KG1 (cell line): ENCODE data around the gene MAGT1.
"Not testable (repeated sequence)": the region's sequence is repeated elsewhere in the genome, so short reads cannot be mapped to it uniquely, and the experiment has no call there.

Source experiments
- DNase-seq: peaks from one replicate; lab custom pipeline; 2025; lab: John Stamatoyannopoulos, UW

The MAGT1 gene

DNA sequence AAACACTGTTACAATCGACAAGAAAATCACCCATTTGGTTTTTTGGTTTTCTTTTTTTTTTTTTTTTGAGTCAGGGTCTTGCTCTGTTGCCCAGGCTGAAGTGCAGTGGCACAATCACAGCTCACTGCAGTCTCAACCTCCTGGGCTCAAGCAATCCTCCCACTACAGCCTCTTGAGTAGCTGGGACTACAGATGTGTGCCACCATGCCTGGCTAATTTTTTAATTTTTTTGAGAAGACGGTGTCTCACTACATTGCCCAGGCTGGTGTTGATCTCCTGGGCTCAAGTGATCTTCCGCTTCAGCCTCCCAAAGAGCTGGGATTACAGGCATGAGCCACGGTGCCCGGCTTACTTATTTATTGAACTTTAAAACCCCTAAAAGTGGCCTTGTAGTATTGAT, 63.7 kb downstream of the MAGT1 start:
- not testable (repeated sequence) for DNase-seq

DNA sequence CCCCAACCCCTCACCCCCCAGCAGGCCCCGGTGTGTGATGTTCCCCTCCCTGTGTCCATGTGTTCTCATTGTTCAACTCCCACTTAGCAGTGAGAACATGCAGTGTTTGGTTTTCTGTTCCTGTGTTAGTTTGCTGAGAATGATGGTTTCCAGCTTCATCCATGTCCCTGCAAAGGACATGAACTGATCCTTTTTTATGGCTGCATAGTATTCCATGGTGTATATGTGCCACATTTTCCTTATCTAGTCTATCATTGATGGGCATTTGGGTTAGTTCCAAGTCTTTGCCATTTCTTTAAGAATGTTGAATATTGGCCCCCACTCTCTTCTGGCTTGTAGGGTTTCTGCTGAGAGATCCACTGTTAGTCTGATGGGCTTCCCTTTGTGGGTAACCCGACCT, 73.2 kb downstream of the MAGT1 start:
- not testable (repeated sequence) for DNase-seq

DNA sequence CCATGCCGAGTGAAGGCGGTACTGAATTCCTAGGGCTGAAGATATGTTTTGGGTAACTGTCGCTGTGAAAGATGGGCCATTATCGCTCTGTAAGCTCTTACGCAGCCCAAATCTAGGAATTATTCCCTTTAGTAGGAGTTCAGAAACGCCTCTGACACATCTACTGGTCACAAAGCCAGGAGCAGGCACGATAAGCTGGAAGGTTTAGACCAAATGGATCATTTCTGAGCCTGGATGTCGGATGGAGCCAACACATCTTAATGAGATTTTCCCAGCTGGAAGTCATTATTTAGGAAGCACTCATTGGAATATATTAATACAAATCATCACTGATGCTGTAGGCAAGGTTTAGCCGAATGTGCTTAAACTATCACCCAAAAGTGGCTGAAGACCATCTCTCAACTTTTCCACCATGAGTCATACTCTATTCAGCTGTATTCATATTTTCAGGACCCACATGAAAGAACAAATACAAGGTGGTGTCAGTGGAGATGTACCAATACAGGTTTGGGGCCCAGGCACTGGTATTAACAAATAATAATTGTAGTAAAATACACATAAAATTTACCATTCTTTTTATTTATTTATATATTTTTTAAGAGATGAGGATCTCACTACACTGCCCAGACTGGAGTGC, 75.0 kb downstream of the MAGT1 start:
- DNase-seq: no peak

DNA sequence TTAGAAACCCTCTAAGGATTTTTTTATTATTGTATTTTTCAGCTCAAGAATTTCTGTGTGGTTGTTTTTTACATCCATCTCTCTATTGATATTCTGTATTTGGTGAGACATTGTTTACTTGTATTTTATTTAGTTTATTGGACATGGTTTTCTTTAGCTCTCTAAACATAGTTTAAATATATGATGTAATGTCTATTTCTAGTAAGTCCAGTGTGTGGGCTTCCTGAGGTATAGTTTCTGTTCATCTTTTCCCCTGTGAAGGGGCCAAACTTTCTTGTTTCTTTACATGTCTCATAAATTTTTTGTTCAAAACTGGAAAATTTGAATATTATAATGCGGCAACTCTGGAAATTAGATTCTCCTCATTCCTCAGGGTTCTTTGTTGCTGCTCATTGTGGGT, 81.0 kb downstream of the MAGT1 start:
- no peak for DNase-seq

DNA sequence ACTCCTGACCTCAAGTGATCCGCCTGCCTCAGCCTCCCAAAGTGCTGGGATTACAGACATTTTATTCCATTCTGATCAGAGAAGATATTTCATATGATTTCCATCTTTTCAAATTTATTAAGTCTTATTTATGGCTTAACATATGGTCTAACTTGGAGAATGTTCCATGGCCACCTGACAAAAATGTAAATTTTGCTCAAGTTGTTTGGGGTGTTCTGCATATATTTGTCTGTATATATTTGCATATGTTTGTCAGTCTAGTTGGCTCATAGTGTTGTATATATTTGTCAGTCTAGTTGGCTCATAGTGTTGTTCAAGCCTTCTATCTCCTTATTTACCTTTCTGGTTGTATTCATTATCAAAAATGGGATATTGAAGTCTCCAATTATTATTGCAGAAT, 93.0 kb downstream of the MAGT1 start:
- no peak for DNase-seq

DNA sequence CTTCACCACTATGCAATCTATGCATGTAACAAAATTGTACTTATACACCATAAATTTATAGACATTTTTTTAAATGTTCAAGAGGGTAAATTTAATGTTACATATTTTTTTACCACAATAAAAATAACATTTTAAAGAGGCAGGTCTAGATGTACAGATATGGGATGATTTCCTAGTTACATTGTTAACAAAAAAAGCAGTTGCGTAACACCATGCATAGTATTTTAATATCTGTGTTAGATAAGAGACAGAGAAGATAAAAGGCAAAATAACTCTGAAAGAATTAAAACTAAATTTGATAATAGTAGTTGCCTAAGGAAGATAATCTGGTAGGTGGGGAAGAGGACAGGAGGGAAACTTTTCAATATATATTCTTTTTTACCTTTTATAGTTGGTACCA, 100.1 kb downstream of the MAGT1 start:
- DNase-seq: no peak

DNA sequence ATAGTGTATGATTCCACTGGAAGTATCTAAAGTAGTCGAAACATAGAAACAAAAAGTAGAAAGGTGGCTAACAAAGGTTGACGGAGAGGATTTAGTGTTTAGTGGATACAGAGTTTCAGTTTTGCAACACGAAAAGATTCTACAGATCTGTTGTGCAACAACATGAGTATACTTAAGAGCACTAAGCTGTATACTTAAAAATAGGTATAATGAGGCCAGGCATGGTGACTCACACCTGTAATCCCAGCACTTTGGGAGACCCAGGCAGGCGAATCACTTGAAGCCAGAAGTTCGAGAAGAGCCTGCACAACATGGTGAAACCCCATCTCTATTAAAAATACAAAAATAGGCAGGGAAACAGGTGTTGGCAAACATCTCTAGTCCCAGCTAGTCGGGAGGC, 101.3 kb downstream of the MAGT1 start:
- DNase-seq: no peak

DNA sequence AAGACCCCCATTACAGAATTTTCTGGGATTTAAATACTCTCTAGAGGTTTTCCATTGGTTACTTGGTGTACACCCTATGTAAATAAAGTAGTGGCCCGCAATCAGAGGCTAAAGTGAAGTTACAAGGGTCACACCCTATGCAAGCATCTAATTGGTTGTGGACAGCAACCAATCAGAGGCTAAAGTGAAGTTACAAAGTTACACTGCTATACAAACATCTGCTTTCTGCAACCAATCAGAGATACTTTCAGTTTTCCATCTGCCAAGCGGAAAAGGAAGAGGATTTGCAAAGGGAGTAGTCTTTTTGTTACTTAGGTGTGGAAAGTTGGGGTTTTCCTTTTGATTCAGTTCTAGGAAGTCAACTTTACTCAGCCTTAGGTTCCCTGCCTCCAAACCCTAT, 107.2 kb downstream of the MAGT1 start:
- DNase-seq: peak; percentile 25

DNA sequence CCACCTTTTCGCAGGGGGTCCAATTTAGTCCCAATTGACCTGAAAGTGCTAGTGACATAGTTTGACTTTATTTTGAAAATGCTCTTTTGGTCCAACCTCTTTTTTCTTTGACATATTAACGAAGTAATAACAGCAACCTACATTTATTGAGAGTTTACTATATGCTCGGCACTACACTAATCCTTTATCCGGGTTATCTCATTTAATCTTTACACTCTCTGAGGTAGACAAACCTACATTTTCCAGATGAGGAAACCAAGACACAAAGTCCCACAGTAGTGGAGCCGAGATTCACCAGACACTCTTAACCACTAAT, 108.9 kb downstream of the MAGT1 start:
- DNase-seq: peak; percentile 16

DNA sequence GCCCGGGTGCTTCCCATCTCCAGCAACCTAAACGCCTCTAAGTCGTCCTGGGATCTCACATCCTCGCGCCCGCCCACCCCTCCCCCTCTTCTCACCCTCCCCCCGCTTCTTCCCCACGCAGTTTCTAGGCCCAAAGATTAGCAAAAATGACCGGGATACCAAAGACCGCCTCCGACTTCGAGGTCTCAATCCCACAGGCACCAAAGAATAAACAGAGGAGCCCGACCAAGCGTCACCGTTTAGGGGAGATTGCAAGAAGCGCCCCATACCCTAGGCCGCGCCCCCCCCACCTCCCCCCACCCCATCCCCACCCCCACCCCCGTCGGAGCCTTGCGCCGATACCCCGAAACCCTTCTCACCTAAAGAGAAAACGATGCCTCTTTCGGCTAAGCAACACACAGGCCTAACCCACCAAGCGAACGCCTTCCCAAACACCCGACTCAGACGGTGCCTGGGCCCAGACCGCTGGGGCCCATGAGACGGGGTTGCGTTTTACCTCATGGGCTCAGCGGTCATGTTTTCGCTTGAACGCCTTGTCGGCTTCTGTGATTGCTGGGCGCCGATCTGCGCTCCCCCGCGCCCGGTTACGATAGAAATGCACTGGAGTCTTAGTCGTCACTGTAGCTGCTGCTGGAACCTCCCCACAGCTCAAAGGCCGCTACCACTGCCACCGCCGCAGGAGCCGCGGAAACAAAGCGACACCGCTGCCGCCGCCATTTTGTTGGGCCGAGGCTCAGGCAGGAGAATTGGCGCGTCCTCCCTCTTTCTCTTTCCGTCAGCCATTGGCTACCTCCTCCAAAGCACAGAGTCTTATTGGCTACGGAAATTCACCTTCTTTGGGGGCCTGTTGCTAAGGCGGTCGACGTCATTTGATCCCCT, 109.5 kb downstream of the MAGT1 start, which contains the start of gene ATRX:
TSS of gene ATRX (minus strand) at position 731 of the 879 bp plus-strand sequence. CDS start at position 516, 215 bp downstream.
- peak; percentile 48 for DNase-seq

DNA sequence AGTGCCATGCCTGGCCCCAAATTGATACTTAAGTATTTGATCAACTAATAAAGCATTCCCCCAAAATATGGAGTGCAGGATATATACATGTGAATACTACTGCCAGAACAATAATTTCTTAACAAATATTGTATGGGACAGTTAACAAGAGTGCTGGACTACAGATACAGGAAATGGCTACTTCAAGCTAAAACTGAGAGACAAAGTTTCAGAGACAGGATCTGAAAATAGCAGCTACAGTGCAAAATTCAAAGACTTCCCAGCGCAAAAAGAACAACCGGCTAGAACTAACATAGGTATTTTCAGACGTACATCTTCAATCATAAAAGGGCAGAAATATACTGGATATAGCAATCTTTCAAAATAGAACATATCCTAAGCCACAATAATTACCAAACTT, 115.5 kb downstream of the MAGT1 start:
- no peak for DNase-seq

DNA sequence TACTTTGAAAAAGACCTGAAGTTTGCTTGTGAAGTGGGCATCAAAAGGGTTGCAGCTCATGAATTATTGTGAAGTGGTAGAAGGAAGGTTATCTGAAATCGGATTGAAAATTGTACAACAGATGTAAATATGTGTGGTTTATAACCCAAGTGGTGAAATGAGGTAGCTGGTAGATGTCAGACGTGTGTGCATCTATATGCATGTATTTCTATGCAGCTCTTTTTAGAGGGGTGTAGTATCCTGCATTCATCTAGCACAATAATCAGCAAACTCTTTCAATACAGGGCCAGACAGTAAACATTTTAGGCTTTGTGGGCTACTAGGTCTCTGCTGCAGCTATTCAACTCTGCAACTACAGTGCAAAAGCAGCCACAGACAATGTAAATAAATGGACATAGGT, 118.6 kb downstream of the MAGT1 start:
- no peak for DNase-seq
